SU-DHL-6 (cell line): ENCODE measurements around the gene HUS1.

Experiments
- H2AFZ ChIP-seq: fragments of 200-600 bp; sonication (generic); 2 replicates; pipeline ENCODE4 v1.6.1; 2014; ENCODE audit warnings: low read depth, mild to moderate bottlenecking, moderate library complexity, mixed read lengths, antibody characterized with exemption, low read length; ENCODE audit not compliant: severe bottlenecking
- H3F3A ChIP-seq: fragments of 200-600 bp; shearing (Covaris generic); 2 replicates; pipeline ENCODE4 v1.6.0; 2016; ENCODE audit warnings: antibody characterized with exemption, mild to moderate bottlenecking; ENCODE audit not compliant: insufficient read depth
- H3K27ac ChIP-seq: fragments of 200-600 bp; sonication (generic); 2 replicates; pipeline ENCODE4 v1.5.1; 2016; ENCODE audit warnings: low read depth, mild to moderate bottlenecking, low read length, moderate library complexity, mixed read lengths
- H3K27me3 ChIP-seq: fragments of 200-600 bp; sonication (generic), shearing (Covaris generic); 2 replicates; pipeline ENCODE4 v1.6.0; 2014; ENCODE audit warnings: mild to moderate bottlenecking, low read length
- H3K36me3 ChIP-seq: fragments of 200-600 bp; sonication (generic); 2 replicates; pipeline ENCODE4 v1.6.1; 2014; ENCODE audit warnings: mild to moderate bottlenecking, low read length, mixed read lengths
- H3K4me2 ChIP-seq: fragments of 300-600, 200-600 bp; shearing (Covaris generic), sonication (generic); 2 replicates; pipeline ENCODE4 v1.6.0; 2014; ENCODE audit warnings: low read length, low read depth, mild to moderate bottlenecking; ENCODE audit not compliant: poor library complexity, severe bottlenecking
- H3K4me3 ChIP-seq: fragments of 200-600 bp; sonication (generic); 2 replicates; pipeline ENCODE4 v1.5.1; 2014; ENCODE audit warnings: antibody characterized with exemption, low read length, mild to moderate bottlenecking, mixed read lengths; ENCODE audit not compliant: insufficient read depth, poor library complexity, severe bottlenecking
- H3K79me2 ChIP-seq: fragments of 200-600 bp; sonication (generic); 2 replicates; pipeline ENCODE4 v1.6.1; 2014; ENCODE audit warnings: mild to moderate bottlenecking, low read length, moderate library complexity; ENCODE audit not compliant: insufficient read depth
- H3K9ac ChIP-seq: fragments of 200-600 bp; sonication (generic); 2 replicates; pipeline ENCODE4 v1.7.0; 2014; ENCODE audit warnings: mild to moderate bottlenecking, low read length
- H3K9me2 ChIP-seq: fragments of 200-600 bp; sonication (generic); replicated peaks from 2 replicates; pipeline ENCODE4 v1.6.1; 2014; ENCODE audit warnings: low read length; ENCODE audit not compliant: insufficient read depth
- H3K9me3 ChIP-seq: fragments of 200-600 bp; sonication (generic); 2 replicates; pipeline ENCODE4 v1.6.1; 2014; ENCODE audit warnings: low read length, mixed read lengths; ENCODE audit not compliant: insufficient read depth
- H4K20me1 ChIP-seq: fragments of 200-600 bp; sonication (generic); 2 replicates; pipeline ENCODE4 v1.6.1; 2014; ENCODE audit warnings: low read depth, mild to moderate bottlenecking, antibody characterized with exemption, low read length, moderate library complexity, mixed read lengths
- EZH2phosphoT487 ChIP-seq: fragments of 200-600 bp; sonication (generic), shearing (Covaris generic); conservative IDR thresholded peaks from 2 replicates; pipeline ENCODE4 v1.6.1; 2018; ENCODE audit warnings: mild to moderate bottlenecking, antibody characterized with exemption, low read length, moderate library complexity, mixed read lengths
- TF ChIP-seq, protein P1 (sequence below): fragments of 200-600 bp; sonication (generic); IDR thresholded peaks from one replicate; pipeline ENCODE4 v1.5.1; 2017; ENCODE audit warnings: antibody characterized with exemption, mild to moderate bottlenecking, low read length, moderate library complexity; ENCODE audit not compliant: insufficient read depth, poor library complexity, severe bottlenecking

HUS1 gene

DNA sequence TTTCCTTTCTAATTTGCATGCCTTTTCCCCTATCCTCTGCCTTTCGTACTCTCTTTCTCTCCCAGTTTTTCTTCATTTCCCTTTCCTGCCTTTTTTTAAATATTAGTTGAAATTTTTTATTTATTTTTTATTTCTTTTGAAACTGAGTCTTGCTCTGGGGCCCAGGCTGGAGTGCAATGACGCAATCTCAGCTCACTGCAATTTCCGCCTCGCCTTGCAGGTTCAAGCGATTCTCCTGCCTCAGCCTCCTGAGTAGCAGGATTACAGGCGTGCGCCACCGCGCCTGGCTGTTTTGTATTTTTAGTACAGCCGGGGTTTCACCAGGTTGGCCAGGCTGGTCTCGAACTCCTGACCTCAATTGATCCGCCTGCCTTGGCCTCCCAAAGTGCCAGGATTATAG is 20.0 kb upstream of the HUS1 start:
- Histone ChIP-seq H3K27ac (no peak overlapping the region), H3K79me2 (no peaks in the 10 kb centered on the region), H3K4me2 (no peak overlapping the region), H3K9me3 (no peaks in the 10 kb centered on the region), H2AFZ (no peak overlapping the region), H3K9ac (no peak overlapping the region), H3K36me3 (no peaks in the 10 kb centered on the region), H3K4me3 (no peak overlapping the region), H3K9me2 (no peaks in the 10 kb centered on the region), H3K27me3 (no peaks in the 10 kb centered on the region), H3F3A (no peaks in the 10 kb centered on the region), H4K20me1 (no peaks in the 10 kb centered on the region)
- TF ChIP-seq, protein P1, sequence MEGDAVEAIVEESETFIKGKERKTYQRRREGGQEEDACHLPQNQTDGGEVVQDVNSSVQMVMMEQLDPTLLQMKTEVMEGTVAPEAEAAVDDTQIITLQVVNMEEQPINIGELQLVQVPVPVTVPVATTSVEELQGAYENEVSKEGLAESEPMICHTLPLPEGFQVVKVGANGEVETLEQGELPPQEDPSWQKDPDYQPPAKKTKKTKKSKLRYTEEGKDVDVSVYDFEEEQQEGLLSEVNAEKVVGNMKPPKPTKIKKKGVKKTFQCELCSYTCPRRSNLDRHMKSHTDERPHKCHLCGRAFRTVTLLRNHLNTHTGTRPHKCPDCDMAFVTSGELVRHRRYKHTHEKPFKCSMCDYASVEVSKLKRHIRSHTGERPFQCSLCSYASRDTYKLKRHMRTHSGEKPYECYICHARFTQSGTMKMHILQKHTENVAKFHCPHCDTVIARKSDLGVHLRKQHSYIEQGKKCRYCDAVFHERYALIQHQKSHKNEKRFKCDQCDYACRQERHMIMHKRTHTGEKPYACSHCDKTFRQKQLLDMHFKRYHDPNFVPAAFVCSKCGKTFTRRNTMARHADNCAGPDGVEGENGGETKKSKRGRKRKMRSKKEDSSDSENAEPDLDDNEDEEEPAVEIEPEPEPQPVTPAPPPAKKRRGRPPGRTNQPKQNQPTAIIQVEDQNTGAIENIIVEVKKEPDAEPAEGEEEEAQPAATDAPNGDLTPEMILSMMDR: no peak
- TF ChIP-seq EZH2phosphoT487: no peak

DNA sequence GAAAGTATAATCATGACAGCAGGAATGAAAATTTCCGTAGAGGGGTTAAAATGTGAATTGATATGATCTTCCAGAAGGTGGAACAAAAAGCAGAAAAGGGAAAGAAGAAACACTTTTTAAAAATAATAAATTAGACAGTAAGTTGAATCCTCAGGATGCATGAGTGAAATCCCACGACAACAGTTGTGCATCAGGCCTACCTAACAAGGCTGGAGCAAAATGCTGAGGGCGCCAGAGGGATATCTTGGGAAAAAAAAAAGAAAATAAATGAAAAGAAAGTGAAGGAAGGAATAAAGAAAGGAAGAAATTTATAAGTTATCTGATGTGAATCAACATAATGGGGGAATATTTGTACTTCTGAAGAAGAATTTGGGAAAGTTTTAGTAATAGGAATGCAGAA is 13.0 kb upstream of the HUS1 start:
- TF ChIP-seq EZH2phosphoT487: no peak
- TF ChIP-seq, protein P1: no peak
- H3K9ac ChIP-seq: peak overlapping the region; percentile 52
- no peaks in the 10 kb centered on the region for H3K79me2 ChIP-seq
- peak overlapping the region; percentile 46 for H3K27ac ChIP-seq
- peak overlapping the region; percentile 63 for H3K4me2 ChIP-seq
- H2AFZ ChIP-seq: peak overlapping the region; percentile 93
- H3K27me3 ChIP-seq: no peaks in the 10 kb centered on the region
- H3K9me3 ChIP-seq: no peaks in the 10 kb centered on the region
- no peaks in the 10 kb centered on the region for H4K20me1 ChIP-seq
- H3F3A ChIP-seq: no peaks in the 10 kb centered on the region
- no peaks in the 10 kb centered on the region for H3K9me2 ChIP-seq
- H3K4me3 ChIP-seq: peak overlapping the region; percentile 48
- no peaks in the 10 kb centered on the region for H3K36me3 ChIP-seq

DNA sequence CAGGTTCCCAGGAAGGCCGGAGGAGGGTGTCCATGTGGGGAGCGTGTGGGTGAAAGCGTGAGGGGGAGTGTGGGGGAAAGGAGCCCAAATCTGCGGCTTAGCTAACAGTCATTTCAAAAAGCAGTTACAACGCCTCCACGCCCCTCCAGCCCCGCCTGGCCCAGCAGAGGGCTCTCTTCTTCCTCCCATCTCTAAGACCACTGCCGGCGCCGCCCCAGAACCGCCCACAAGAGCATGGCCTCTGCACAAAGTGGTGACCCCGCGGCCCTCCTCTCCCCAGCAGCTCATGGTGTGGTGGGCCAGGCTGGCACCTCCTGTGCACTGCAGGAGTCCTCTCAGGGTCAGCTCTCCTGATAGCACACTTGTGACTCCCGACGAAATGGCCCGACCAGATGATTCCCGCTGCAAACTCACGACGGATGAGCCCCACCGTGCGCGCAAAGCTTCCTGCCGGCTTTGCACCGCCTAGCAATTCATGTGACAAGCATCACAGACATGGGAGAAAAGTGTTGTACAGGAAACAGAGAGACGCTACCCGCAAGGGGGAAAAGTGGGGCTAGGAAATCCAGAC is 12.4 kb upstream of the HUS1 start:
- Histone ChIP-seq H3K27me3 (no peaks in the 10 kb centered on the region), H3K4me3 (peak overlapping the region; percentile 48), H3K79me2 (no peaks in the 10 kb centered on the region), H3K36me3 (no peaks in the 10 kb centered on the region), H4K20me1 (no peaks in the 10 kb centered on the region), H3K9me3 (no peaks in the 10 kb centered on the region), H2AFZ (peak overlapping the region; percentile 93), H3K9ac (peak overlapping the region; percentile 52), H3K9me2 (no peaks in the 10 kb centered on the region), H3K27ac (peak overlapping the region; percentile 46), H3F3A (no peaks in the 10 kb centered on the region), H3K4me2 (peak overlapping the region; percentile 63)
- TF ChIP-seq, protein P1: peak; percentile 86
- TF ChIP-seq EZH2phosphoT487: no peak
